ENCODE measurements around the gene MTR.

DNA sequence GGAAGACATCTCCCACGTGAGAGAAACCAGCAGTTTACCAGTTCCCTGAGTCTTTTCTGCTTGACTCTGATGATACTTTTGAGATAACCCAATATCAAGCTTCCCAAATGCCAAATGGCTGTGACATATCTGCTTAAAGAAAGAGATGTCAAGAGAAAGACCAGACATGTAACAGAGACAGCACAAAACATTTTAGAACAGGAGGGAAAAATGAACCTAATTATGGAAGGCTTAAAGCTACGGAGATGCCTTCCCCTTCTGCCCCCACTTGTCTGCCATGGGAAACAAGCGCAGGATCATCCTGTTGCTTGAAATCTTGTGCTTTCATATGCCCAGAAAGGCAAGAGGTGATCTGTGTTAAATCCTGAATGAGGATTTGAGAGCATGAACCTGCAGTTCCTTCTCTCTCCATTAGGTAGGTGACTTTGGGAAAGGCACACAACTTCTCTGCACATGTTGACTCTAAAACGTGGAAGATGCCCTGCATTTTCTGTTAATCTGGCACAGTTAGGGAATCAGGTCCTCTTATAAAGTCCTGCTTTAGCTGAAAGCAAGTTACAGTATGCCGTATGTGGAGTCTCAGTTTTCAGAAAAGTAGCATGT lies 46.7 kb upstream of the MTR start:
- no peak for TF ChIP-seq POLR2AphosphoS5 (IDR thresholded peaks at IDR 0.05; ENCODE audit: low read depth, low read length)
- no peak for TF ChIP-seq POLR2A (IDR thresholded peaks at IDR 0.05; ENCODE audit: low read depth, low read length)
- TF ChIP-seq PAX5 (IDR thresholded peaks at IDR 0.05; ENCODE audit: insufficient read depth, low read length, severe bottlenecking): no peak
- no peak for TF ChIP-seq TAF1 (IDR thresholded peaks at IDR 0.05; ENCODE audit: low read depth, low read length)

All from GM12891 (cell line).